IPS-18c (cell line): ENCODE results near the gene KCNG2.

Source experiments
- H3K4me3 ChIP-seq: 2 replicates; pipeline ENCODE4 v1.7.0; 2013; ENCODE audit warnings: low read depth, mild to moderate bottlenecking, low read length, moderate library complexity; ENCODE audit not compliant: insufficient read depth
- H3K9me3 ChIP-seq: one replicate; pipeline ENCODE4 v1.6.1; 2013; ENCODE audit warnings: mild to moderate bottlenecking, low read length, moderate library complexity; ENCODE audit not compliant: control insufficient read depth, insufficient read depth

KCNG2 gene

DNA sequence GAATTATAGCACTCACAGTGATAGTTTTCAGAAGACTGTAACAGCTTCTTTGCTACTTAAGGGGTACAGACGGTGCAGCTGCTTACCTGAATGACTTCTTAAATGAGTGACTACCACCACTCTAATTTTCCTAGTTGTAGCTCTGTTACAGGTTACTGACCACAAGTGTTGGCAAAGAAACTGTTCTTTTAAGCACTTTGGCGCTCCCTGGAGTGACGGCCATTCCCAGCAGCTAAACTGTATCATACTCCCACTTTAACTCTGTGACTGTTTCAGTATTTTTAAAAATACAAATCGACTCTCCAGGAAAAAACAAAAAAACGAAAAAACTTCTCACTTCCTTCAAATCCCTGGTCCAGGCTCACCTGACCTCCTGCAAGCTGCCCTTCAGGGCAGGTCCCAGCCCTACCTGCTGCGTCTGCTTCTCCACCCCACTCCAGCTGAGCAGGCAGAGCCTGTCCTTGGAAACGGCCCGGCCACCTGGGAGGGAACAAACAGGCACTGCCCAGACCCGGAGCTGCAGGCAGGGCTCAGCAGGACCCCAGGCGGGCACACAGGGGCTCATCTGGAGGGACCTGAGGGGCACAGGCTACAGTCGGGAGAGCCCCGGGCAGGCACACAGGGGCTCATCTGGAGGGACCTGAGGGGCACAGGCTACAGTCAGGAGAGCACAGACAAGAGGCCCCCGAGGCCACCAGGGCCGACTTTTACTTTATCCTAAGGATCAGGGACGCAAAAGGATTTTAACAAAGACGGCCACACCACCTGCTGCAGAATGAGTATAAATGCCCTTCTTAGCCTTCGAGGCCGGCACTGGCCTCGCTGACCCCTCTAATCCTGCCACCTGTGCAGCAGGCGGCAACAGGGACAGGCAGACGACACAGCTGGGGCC lies 129.2 kb downstream of the KCNG2 start:
- no peak overlapping the region for H3K4me3 ChIP-seq

DNA sequence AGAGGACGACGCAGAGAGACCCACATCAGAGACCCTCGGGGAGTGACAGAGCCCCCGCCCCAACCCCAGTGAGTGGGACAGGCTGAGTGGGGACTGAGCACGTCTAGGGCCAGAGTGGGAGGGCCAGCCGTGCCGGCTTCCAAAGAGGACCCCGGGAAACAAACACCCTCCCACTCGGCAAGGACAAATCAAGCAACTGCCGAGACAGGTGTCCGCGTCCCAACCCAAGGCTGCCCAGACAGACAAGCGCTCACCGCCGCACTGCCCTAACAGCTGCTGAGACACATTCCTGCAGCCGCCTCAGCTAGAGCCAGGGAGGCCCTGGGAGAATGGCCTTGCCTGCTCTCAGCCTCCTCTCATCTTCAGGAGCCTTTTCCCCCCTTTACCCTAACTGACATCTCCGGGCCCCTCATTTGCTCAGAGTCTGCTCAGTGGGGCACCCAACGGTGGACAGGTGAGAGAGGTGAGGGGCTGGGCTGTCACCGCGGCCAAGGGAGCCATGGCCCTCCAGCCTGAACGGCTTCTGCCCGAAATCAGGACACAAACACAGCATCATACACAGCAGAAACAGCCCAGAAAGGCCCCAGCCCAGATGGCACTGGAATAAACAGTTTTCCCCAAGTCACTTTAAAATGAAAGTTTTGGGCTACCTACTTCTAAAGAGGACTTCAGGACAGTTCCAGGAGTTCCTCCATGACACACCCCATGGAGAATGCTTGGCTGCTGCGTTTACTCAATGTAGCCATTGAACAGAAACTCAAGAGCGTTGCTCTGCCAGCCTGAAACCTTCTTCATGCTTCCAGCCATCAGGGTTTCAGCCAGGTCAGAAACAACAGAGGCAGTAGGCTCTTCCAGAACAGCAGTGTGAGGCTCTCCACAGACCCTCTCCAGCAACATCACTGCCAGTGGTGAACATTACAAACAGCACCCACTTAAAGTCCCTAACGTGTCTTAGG lies 130.1 kb downstream of the KCNG2 start:
- no peak overlapping the region for H3K4me3 ChIP-seq
- peaks cover 2% of the 10 kb centered on the region for H3K9me3 ChIP-seq

More for the DNA sequence above, 129.2 kb downstream of the KCNG2 start:
- peaks cover 2% of the 10 kb centered on the region for H3K9me3 ChIP-seq

DNA sequence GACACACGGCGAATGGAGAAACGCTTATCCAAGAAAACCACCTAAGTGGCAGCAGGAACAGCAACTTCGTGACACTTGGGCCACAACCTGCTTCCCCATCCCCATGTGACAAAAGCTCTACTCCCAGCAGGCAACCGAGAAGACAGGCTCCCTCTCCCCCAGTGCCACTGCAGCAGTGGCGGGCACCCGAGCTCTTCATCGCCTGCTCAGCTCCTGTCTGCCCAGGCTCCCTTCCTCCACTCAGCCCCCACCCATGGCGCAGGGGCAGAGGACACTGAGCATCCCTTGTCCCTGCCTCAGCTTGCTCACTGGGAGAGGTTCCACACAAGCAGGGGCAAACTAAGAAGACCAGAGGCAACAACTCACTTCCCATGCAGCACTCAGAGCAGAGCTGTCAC lies 130.8 kb downstream of the KCNG2 start:
- H3K4me3 ChIP-seq = no peak overlapping the region
- peaks cover 2% of the 10 kb centered on the region for H3K9me3 ChIP-seq

DNA sequence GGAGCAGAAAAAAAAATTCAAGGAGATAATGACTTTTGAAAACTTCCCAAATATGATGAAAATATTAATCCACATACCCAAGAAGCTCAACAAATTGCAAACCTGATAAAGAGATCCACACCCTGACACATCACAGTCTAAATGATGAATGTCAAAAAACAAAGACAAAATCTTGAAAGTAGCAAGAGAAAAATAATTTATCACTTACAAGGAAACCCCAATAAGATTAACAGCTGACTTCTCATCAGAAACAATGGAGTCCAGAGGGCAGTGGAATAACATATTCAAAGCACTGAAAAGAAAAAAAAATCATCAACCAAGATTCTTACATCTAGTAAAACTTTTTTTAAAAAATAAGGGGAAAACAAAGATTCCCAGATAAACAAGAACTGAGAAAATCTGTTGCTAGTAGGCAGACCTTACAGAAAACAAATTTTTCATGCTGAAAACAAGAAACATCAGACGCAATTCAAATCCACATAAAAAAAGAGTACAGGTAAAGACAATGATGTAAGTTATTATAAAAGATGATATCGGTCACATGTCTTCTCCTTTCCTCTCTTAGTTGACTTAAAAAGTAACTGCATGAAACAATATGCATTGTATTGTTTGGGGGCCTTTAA lies 132.4 kb downstream of the KCNG2 start:
- H3K9me3 ChIP-seq = peaks cover 2% of the 10 kb centered on the region
- no peak overlapping the region for H3K4me3 ChIP-seq

DNA sequence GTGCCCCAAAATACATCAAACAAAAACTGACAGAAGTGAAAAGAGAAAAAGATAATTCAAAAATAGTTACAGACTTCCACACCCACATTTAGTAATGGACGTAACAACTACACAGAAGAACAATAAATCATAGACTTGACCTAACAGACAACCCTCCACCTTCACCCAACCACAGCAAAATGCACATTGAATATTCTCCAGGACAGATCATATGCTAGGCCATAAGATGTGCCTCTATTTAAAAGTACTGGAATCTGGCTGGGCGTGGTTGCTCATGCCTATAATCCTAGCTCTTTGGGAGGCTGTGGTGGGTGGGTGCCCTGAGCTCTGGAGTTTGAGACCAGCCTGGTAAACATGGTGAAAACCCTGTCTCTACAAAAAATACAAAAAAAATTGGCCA lies 133.7 kb downstream of the KCNG2 start:
- peaks cover 2% of the 10 kb centered on the region for H3K9me3 ChIP-seq

DNA sequence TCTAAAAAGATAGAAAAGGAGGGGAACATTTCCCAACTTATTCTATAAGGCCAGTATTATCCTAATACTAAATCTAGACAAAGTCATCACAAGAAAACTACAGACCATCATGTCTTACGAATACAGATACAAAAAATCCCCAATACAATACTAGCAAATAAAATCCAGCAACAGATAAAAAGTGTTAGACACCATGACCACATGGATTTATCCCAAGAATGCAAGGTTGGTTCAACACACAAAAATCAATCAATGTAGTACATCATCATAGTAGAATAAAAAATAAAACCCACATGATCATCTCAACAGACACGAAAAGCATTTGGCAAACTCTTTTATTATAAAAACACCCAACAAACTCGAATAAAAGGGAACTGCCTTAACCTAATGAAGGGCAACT lies 135.2 kb downstream of the KCNG2 start:
- H3K4me3 ChIP-seq = no peak overlapping the region
- H3K9me3 ChIP-seq = peaks cover 2% of the 10 kb centered on the region

More for the DNA sequence above, 133.7 kb downstream of the KCNG2 start:
- no peak overlapping the region for H3K4me3 ChIP-seq

DNA sequence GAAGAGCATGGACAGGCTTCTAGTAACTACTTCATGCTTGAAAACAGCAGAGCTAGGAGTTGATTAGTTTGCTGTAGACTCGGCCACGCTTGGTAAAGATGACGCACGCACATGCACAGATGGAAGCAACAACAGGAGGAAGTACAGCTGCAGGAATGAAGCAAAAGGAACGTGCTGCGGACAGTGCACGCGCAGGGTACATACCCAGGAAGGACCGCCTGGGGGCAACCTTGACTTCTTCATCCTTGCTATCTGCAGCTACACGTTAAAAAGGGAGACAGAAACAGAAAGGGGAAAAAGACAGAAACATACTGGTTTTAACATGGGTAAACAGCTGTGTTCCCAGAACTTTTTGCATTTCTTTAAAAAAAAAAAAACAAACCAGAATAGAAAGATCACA lies 136.0 kb downstream of the KCNG2 start:
- no peak overlapping the region for H3K4me3 ChIP-seq
- peaks cover 2% of the 10 kb centered on the region for H3K9me3 ChIP-seq

DNA sequence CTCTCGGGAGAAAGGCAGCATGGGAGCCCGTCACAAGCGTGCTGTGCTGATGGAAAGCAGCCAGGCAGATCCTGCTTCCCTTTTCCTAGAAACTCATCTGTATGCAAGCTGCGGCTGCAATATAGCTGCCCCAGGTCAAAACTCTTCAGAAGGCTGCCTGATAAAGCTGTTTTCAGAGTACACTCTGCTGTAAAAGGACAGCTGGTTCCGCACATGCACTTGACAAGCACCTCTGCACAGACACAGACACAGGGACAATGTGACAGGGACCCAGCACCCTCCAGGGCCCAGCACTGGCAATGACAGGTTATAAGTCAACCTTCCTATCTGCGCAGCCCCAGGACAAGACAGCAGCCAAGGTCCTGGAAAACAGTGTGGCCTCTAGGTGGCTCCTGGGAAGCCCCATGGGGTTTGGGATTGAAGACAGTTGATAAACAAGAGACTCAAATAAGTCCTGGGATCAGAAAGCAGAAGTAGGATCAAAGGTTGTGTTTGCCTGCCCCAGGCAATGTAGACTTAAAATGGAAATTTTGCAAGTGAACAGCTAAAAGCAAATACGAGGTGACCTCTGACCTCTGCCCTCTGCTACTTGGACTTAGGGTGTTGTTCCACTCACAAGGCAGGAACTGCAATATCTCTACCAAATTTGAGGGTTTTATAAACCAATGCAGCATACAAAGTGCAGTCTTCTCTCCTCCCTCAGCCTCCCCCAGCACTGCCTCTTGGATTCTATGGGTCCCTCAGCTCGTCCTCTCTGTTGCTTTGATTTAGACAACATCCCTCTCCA lies 136.8 kb downstream of the KCNG2 start:
- no peak overlapping the region for H3K4me3 ChIP-seq
- no peaks in the 10 kb centered on the region for H3K9me3 ChIP-seq

DNA sequence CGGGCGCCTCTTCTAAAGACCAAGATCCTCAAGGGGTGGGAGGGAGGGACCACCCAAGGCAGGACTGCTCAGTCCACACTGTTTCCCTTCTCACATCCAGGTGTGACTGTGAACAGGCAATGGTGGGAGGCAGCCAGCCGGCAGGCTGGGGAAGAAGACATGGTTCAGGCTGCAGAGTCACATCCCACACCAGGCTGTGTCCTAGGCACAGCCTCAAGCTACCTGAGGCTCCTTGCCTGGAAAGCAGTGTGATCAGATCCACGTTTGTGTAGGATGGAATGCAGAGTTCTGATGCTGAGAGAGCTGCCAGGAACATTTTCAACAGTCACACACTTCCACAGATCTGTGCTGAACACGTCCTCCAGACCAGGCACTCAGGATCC lies 137.4 kb downstream of the KCNG2 start:
- H3K9me3 ChIP-seq = no peaks in the 10 kb centered on the region
- H3K4me3 ChIP-seq = no peak overlapping the region

DNA sequence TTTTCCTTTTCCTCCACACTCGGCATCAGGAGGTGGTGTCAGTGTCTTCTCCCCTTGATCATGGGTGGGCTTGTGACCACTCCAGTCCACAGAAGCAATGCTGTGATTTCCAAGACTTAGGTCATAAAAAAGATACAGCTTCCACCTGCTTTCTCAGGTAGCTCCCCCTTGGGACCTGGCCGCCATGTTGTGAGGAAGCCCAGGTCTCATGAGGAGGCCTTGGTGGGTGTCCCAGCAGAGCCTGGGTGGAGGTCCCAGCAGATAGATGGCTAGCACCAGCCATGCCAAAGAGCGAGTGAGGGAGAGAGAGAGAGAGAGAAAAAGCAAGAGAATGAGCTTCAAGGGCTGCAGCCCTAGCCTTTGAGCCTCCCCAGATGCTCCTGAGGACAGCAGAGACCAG lies 137.8 kb downstream of the KCNG2 start:
- H3K9me3 ChIP-seq = no peaks in the 10 kb centered on the region
- H3K4me3 ChIP-seq = no peak overlapping the region

DNA sequence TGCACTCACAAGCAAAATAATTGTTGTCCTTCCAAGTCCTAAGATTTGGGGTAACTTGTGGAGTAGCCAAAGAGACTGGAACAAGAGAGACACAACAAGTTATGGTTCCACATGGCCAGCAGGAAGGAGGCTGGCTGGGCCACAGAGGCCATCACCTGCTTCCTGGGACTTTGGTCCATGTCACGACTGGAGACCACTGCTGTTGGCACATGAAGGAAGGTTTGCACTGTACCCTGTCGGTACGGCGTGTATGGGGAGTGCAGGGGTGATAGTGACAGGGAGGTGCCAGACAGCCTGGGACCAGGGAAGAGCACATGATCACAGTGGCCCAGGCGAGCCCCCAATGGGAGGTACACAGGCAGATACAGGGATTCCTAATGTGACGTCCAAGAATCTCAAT lies 138.2 kb downstream of the KCNG2 start:
- H3K9me3 ChIP-seq = no peaks in the 10 kb centered on the region
- H3K4me3 ChIP-seq = no peak overlapping the region

DNA sequence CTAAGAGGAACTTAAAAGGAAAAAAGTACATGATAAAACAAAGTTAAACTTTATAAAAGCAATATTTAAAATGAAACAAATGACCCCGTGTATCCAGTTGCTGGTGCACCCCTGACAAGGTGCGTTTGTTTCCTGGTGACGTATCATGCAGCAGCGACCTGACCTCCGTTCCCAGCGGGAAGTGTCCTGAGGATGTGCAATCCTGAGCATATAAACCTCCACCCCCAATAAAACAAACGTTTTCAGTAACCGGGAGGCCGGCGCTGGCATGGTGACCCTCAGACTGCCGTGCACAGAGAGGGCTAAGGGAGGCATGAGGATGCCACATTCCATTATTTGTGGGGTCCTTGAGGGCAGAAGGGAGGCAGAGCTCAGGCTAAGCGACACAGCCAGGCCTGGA lies 138.9 kb downstream of the KCNG2 start:
- no peaks in the 10 kb centered on the region for H3K9me3 ChIP-seq
- H3K4me3 ChIP-seq = no peak overlapping the region

DNA sequence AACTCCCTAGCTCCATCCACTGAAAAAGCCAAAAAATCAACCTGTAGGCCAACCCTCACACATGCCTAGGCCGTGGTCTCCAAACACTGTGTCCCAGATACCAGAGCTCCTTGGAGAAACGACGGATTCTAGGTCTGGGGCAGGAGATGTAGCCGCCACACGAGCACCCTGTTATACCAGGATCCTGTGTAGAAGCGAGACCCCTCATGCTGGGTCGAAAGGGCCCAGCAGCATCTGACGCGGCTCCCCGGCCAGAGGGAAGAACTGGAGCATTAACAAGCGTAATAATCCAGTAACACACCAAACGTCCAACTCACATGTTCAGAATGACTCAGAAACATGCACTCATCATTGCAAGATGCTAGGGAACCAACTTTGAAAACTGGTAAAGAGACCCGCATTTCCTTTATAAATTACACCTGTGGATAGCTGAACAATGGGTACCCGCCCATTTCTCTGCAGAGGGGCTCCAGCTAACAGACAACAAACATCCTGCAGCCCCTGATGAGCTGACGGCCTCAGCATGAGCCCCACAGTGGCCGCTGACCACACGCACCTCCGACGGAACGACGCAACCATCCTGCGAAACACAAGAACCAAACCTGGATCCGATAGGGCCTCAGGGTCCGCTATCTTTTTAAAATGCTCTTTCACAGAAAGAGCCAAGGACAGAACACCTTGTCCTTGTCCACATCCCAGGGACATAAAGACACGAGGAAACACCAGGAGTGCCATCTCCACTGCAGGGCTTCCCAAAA lies 139.5 kb downstream of the KCNG2 start:
- Histone ChIP-seq H3K9me3 (no peaks in the 10 kb centered on the region), H3K4me3 (no peak overlapping the region)

DNA sequence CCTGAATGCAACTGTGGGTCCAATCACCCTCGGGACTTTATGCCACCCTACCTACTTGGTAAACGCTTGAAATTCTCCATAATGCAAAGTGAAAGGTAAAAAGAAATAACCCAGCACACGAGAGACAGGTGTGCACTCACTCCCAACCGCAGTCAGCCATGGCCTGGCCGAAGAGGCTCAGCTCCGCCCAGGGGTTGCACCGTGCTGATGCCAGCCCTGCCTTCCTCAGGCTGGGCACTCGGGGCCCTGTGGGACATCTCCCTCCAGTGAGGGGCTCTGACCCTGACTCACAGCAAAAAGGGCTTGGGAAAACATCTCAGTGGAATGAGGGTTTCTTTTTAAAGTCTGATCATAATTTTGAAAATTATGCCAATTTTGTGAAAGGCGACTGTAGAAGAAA lies 140.5 kb downstream of the KCNG2 start:
- Histone ChIP-seq H3K4me3 (no peak overlapping the region), H3K9me3 (no peaks in the 10 kb centered on the region)

DNA sequence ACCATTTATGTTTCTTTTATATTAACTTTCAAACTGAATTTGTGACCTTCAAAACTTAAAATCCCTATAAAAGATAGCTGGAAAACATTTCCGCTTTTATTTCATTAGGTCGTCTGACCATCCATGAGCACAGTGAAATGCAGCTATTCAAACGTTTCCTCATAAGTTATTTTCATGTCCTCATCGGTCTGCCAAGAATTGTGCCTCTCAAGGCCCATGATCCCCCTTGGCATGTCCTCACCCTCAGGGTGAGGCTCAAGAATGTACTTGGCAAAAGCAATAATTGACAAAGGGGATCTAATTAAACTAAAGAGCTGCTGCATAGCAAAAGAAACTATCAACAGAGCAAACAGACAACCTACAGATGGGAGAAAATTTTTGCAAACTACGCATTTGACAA lies 141.4 kb downstream of the KCNG2 start:
- no peak overlapping the region for H3K4me3 ChIP-seq

DNA sequence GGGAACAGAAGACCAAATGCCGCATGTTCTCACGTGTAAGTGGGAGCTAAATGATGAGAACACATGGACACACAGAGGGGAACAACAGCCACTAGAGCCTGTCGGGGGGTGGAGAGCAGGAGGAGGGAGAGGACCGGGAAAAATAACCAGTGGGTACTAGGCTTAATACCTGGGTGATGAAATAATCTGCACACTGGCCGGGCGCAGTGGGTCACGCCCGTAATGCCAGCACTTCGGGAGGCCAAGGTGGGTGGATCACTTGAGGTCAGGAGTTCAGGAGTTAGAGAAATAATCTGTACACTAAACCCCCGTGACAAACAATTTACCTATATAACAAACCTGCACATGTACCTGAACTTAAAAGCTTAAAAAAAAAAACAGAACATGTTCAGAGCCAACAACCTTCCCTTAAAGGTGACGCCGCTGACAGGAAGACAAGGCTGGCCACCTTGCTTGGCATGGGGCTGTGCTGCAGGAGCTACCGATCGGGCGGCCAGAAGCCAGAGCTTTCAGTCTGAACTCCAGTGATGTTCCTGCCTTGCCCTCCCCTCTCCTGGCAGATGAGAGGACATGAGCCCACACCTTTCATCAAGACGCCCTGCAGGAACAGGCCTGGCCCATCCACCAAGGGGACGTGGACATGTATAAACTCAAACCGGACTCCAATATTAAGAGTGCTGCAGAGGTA lies 142.5 kb downstream of the KCNG2 start:
- H3K4me3 ChIP-seq = no peak overlapping the region
- H3K9me3 ChIP-seq = no peaks in the 10 kb centered on the region

More for the DNA sequence above, 141.4 kb downstream of the KCNG2 start:
- H3K9me3 ChIP-seq = no peaks in the 10 kb centered on the region
